Gastroesophageal sphincter (tissue), 4 donors: ENCODE results near the gene ACTL8. TPM values are rescaled to one million over a fixed set of nuclear protein-coding genes. Genes with fewer than 3 reads are reported as not detected.

ENCODE experiments used
- ATAC-seq: fragments of 150-250 bp; one replicate; pipeline ENCODE4 v1.9.1; 2016; ENCODE audit warnings: mild to moderate bottlenecking, moderate library complexity
- H3K27ac ChIP-seq, 4 donors: fragments of 200-600 bp; sonication (generic) in 3 of 4; 1 replicate in 3 of 4; 2 replicates in 1 of 4; pipeline ENCODE4 v1.5.1; 2016 to 2019
- H3K27me3 ChIP-seq: fragments of 200-600 bp; sonication (generic); one replicate; pipeline ENCODE4 v1.5.1; 2019
- H3K36me3 ChIP-seq, 2 donors: fragments of 200-600 bp; sonication (generic); one replicate each; pipeline ENCODE4 v1.5.1; 2019; ENCODE audit warnings: control low read depth in 1 of 2
- H3K4me1 ChIP-seq, 3 donors: fragments of 200-600 bp; sonication (generic); 1 replicate in 2 of 3; 2 replicates in 1 of 3; pipeline ENCODE4 v1.5.1; 2016 to 2019; ENCODE audit warnings: control low read depth in 2 of 3
- H3K4me3 ChIP-seq, 2 donors: fragments of 200-600 bp; sonication (generic); one replicate each; pipeline ENCODE4 v1.5.1; 2019; ENCODE audit warnings: mild to moderate bottlenecking in 1 of 2, moderate library complexity in 1 of 2
- H3K9me3 ChIP-seq, 3 donors: fragments of 200-600 bp; sonication (generic); one replicate each; pipeline ENCODE4 v1.5.1; 2017 to 2019; ENCODE audit warnings: control low read depth in 2 of 3
- CTCF ChIP-seq, 4 experiments: fragments of 200-600 bp in 2 of 4; fragments of 450-650 bp in 2 of 4; sonication (generic) in 1 of 4; IDR thresholded peaks; one replicate each; pipeline ENCODE4 v1.5.1; 2017 to 2019; ENCODE audit warnings: antibody characterized with exemption in 4 of 4, mild to moderate bottlenecking in 2 of 4, moderate library complexity in 2 of 4
- EP300 ChIP-seq: sonication (generic); formaldehyde crosslinking; IDR thresholded peaks from one replicate; pipeline ENCODE4 v1.6.1; 2017; ENCODE audit warnings: antibody characterized with exemption, mild to moderate bottlenecking
- POLR2A ChIP-seq, 2 donors: fragments of 450-650 bp; IDR thresholded peaks; one replicate each; pipeline ENCODE4 v1.6.1; 2017; ENCODE audit warnings: antibody characterized with exemption in 2 of 2, mild to moderate bottlenecking in 2 of 2, moderate library complexity in 1 of 2
- POLR2AphosphoS5 ChIP-seq: sonication (generic); formaldehyde crosslinking; IDR thresholded peaks from one replicate; pipeline ENCODE4 v1.6.1; 2017; ENCODE audit warnings: antibody characterized with exemption
- WGBS, 2 donors: methylation state at CpG; one replicate each; pipeline ENCODE4 v1.1.5; 2018; ENCODE audit warnings: low coverage in 1 of 2; 5-methylcytosine and 5-hydroxymethylcytosine counted together
- total RNA-seq, 4 donors: library from RNA; depleted of rRNA; stranded (reverse); fragments of >200 nt; gene quantifications; one replicate each; pipeline ENCODE4 v1.1.0, GENCODE V29; 2016

The ACTL8 gene
- total RNA-seq, 4 donors from 2014 or later, result not detected

GRCh38 chr1:17828991-17829390 is 73.9 kb downstream of the ACTL8 start:
- Histone ChIP-seq H3K27me3 (peaks cover 77% of the 10 kb centered on the region), H3K36me3 (no peaks in the 10 kb centered on the region), H3K4me3 (no peak overlapping the region), H3K4me1 (no peaks in the 10 kb centered on the region), H3K9me3 (no peaks in the 10 kb centered on the region), H3K27ac (no peak overlapping the region)
- TF ChIP-seq POLR2A (IDR thresholded peaks at IDR 0.05) (no peak), CTCF (IDR thresholded peaks at IDR 0.05) (no peak), EP300 (no peak), POLR2AphosphoS5 (no peak)
- WGBS, 2 donors, result 20 to 26% methylated on average over 3 of the region's 4 CpGs
- no peak for ATAC-seq

GRCh38 chr1:17829579-17829978 is 74.4 kb downstream of the ACTL8 start:
- no CpG with 5 or more reads among the region's 6 CpGs for WGBS, 2 donors
- Histone ChIP-seq H3K4me1 (no peaks in the 10 kb centered on the region), H3K27me3 (peaks cover 82% of the 10 kb centered on the region), H3K4me3 (no peak overlapping the region), H3K36me3 (no peaks in the 10 kb centered on the region), H3K27ac (no peak overlapping the region), H3K9me3 (no peaks in the 10 kb centered on the region)
- TF ChIP-seq POLR2AphosphoS5 (no peak), CTCF (IDR thresholded peaks at IDR 0.05) (no peak), EP300 (no peak), POLR2A (IDR thresholded peaks at IDR 0.05) (no peak)
- no peak for ATAC-seq

GRCh38 chr1:17831597-17831996 is 76.5 kb downstream of the ACTL8 start:
- peaks cover 77% of the 10 kb centered on the region for H3K27me3 ChIP-seq
- no peak for TF ChIP-seq EP300
- TF ChIP-seq CTCF (IDR thresholded peaks at IDR 0.05), result no peak
- TF ChIP-seq POLR2AphosphoS5, result no peak
- TF ChIP-seq POLR2A (IDR thresholded peaks at IDR 0.05), result no peak
- WGBS, 2 donors, result 15 to 20% methylated on average over 4 of the region's 7 CpGs
- no peak overlapping the region for H3K27ac ChIP-seq
- no peak for ATAC-seq
- no peaks in the 10 kb centered on the region for H3K9me3 ChIP-seq
- H3K4me1 ChIP-seq, result no peaks in the 10 kb centered on the region
- H3K4me3 ChIP-seq, result no peak overlapping the region
- H3K36me3 ChIP-seq, result no peaks in the 10 kb centered on the region

- ATAC-seq, result no peak
- Histone ChIP-seq H3K4me1 (no peaks in the 10 kb centered on the region), H3K36me3 (no peaks in the 10 kb centered on the region), H3K27me3 (peaks cover 71% of the 10 kb centered on the region), H3K9me3 (no peaks in the 10 kb centered on the region), H3K4me3 (no peak overlapping the region), H3K27ac (no peak overlapping the region)
- WGBS, 2 donors, result 85 to 91% methylated on average over 12 of the region's 15 CpGs
- TF ChIP-seq POLR2A (IDR thresholded peaks at IDR 0.05) (no peak), POLR2AphosphoS5 (no peak), CTCF (IDR thresholded peaks at IDR 0.05) (no peak), EP300 (no peak)
Measured at GRCh38 chr1:17833661-17834501, 78.7 kb downstream of the ACTL8 start.

GRCh38 chr1:17834561-17835100 is 79.5 kb downstream of the ACTL8 start:
- Histone ChIP-seq H3K36me3 (no peaks in the 10 kb centered on the region), H3K9me3 (no peaks in the 10 kb centered on the region), H3K27me3 (peaks cover 64% of the 10 kb centered on the region), H3K4me3 (no peak overlapping the region), H3K4me1 (no peaks in the 10 kb centered on the region), H3K27ac (no peak overlapping the region)
- no peak for TF ChIP-seq CTCF (IDR thresholded peaks at IDR 0.05)
- no peak for TF ChIP-seq EP300
- no peak for TF ChIP-seq POLR2AphosphoS5
- TF ChIP-seq POLR2A (IDR thresholded peaks at IDR 0.05), result no peak
- WGBS, 2 donors, result 44 to 76% methylated on average over 6 to 8 of the region's 8 CpGs
- ATAC-seq, result no peak
